Activated CD4-positive, alpha-beta T cell treated with anti-CD3 and anti-CD28 coated beads for 1 hour (primary cell): ENCODE results near the gene ZNF502.

Source experiments
- DNase-seq: peaks from one replicate; pipeline ENCODE4 v3.0.0-alpha.2; 2020

The ZNF502 gene

DNA sequence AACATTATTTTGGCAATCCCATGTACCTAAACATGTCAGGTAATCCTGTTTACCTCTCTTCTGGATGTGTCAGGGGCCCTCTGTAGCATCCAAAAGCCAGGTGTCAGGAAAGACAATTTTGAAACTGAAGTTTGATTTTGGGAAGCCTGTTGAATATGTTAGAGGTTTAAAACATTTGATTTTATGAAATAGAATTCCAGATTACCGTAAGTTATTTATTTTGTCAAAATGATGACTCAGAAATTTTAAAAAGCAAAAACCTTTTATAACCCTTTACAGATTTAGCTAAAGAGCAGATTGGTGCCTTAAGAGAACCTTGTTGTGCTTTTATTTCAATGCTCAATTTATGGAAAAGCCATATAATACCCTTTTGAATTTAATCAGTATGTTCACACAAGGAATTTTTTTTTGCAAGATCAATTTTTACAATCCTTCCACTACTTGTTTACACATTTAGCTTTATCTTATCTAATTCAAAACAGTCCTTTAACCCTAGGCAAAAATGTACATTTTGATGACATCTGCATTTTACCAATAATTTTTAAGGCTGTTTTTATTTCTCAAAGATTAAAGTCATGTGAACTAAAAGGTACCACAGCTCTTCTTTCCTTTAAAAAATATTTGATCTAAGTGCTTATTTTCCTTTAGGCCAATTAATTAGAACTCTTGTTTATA, 59.1 kb downstream of the ZNF502 start:
- DNase-seq: no peak

DNA sequence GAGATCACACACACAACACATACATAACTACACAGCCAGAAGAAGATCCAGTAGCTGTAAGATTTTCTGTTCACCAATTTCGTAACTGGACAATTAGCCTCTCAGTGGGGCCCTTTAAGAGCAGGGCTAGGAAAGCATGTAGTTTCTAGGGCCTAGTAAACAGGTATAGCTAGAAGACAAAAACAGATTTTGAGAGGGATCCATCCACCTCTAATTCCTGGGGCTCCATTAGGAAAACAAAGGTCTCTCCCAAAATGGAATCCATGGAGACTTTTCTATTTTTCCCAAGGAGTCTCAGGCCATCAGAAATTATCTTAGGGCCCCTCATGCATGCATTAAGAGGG, 59.6 kb downstream of the ZNF502 start:
- DNase-seq: no peak
